Measurements from ENCODE around the gene TNFRSF17.

The TNFRSF17 gene

DNA sequence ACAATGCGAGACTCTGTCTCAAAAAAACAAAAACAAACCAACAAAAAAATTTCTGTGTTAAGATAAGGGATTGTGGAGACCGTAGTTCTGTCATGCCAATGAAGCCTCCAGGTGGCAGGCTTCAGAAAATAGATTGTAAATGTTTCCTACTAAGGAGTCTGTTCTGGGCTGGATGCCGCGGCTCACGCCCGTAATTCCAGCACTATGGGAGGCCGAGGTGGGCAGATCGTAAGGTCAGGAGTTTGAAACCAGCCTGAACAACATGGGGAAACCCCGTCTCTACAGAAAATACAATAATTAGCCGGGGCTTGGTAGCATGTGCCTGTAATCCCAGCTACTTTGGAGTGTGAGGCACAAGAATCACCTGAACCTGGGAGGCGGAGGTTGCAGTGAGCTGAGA, 7.1 kb downstream of the TNFRSF17 start:
- no peak for DNase-seq

GRCh38 chr16:11973070-11973469, 8.1 kb downstream of the TNFRSF17 start:
- no peak for DNase-seq

DNA sequence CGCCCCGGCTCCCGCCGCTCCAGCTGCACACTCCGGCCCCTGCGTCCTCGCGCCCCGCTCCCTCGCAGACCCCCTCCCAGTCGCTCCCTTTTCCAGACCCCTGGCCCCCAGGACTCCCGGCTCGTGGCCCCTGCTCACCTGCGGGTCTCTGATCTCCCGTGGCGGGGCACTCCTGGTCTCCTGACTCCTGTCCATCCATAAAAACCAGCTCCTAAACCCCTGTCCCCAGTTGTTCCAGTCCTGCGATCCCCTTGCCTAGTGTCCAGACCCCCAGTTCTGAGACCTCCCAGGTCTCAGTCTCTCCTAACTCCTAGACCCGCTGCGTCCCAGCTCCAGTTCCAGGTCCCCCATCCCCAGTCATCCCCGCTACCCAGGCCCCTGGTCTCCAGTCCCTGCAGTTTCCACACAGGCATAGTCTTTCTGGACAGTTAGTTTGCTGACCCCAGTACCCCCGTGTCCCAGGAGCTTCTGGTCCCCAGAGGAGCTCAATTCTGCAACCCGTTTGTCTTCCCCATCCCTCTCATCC, 11.9 kb downstream of the TNFRSF17 start:
- DNase-seq, result no peak

GRCh38 chr16:11977376-11978041, 12.5 kb downstream of the TNFRSF17 start:
- no peak for DNase-seq

- no peak for DNase-seq
Observed at GRCh38 chr16:11978080-11978479, 13.1 kb downstream of the TNFRSF17 start.

- DNase-seq, result no peak
Observed at GRCh38 chr16:11979013-11979672, 14.1 kb downstream of the TNFRSF17 start.

GRCh38 chr16:11980136-11980844, 15.3 kb downstream of the TNFRSF17 start:
- no peak for DNase-seq

- DNase-seq, result no peak
Observed at GRCh38 chr16:11985250-11985649, 20.2 kb downstream of the TNFRSF17 start.

GRCh38 chr16:11986521-11987057, 21.6 kb downstream of the TNFRSF17 start:
- DNase-seq, result no peak

DNA sequence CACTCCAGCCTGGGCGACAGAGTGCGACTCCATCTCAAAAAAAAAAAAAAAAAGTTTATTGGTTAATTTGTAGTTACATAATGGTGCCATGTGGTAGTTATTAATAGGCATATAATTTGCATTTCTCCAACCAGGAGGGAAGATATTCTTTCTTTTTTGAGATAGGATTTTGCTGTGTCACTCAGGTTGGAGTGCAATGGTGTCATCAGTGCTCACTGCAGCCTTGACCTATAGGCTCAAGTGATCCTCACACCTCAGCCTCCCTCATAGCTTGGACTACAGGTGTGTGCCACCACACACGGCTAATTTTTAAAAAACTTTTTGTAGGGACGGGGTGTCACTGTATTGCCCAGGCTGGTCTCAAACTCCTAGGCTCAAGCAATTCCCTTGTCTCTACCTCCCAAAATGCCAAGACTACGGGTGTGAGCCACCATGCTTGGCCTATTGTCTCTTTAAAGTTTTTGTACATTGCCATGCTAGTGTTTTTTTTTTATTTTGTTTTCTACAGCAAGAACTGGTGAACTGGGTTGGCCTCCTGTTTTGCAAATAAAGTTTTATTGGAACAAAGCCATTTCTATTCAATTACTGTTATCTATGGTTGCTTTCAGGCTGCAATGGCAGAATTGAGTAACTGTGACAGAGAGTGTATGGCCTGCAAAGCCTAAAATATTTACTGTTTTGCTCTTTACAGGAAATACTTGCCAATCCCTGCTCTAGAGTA, 23.4 kb downstream of the TNFRSF17 start:
- no peak for DNase-seq

- DNase-seq, result no peak
Observed at GRCh38 chr16:11990702-11991390, 25.8 kb downstream of the TNFRSF17 start.

DNA sequence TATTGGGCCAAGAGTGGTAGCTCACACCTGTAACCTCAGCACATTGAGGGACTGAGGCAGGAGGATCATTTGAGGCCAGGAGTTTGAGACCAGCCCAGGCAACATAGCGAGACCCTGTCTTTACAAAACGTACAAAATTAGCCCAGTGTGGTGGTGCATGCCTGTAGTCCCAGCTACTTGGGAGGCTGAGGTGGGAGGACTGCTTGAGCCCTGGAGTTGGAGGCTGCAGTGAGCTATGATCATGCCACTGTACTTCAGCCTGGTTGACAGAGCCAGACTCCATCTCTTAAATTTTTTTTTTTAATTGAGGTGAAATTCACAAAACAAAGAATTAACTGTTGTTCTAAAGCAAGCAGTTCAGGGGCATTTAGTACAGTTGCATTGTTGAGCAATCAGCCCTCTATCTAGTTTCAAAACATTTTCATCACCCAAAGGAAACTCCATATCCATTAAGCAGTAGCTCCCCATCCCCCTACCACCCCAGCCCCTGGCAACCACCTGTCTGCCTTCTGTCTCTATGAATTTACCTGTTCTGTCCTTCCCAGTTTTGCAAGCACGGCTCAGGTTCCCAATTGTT, 27.1 kb downstream of the TNFRSF17 start:
- no peak for DNase-seq

GRCh38 chr16:11992586-11993524, 27.8 kb downstream of the TNFRSF17 start:
- DNase-seq, result peak; percentile 28

GRCh38 chr16:11994143-11995119, 29.4 kb downstream of the TNFRSF17 start:
- DNase-seq, result no peak

GRCh38 chr16:11996433-11997330, 31.7 kb downstream of the TNFRSF17 start:
- no peak for DNase-seq

DNA sequence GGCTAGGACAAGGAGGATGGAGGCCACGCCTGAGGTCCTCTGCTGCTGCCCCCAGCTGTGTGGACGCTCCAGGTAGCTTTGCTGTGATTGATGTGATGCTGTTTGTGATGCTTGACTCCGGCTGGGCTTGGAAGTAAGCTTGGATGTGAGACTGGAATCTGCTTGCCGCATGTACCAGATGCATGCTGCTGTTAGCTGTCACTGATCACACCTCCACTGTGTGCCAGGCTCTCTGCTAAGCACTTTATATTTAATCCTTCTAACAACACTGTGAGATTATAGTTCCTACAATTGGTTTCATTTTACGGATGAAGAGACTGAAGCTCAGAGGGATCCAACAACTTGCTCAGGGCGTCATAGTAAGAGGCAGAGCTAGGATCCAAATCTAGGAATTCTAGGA, 35.0 kb downstream of the TNFRSF17 start:
- DNase-seq, result no peak

GRCh38 chr16:12002447-12003006, 37.5 kb downstream of the TNFRSF17 start:
- peak; percentile 69 for DNase-seq

DNA sequence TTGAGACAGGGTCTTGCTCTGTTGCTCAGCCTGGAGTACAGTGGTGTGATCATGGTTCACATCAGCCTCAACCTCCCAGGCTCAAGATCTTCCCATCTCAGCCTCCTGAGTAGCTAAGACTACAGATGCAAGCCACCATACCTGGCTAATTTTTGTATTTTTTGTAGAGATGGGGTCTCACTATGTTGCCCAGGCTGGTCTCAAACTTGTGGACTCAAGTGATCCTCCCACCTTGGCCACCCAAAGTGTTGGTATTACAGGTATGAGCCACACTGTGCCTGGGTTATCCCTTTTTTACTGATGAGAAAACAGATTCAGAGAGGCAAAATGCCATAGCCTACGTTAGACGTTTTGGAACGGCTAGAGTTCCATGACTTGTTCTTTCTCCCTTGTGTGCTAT, 41.6 kb downstream of the TNFRSF17 start:
- DNase-seq, result no peak
